SKM-1 treated with dmso at 0.1 percent for 144 hours (cell line): ENCODE measurements around the gene FBXO5.
"Not testable (repeated sequence)": the region's sequence is repeated elsewhere in the genome, so short reads cannot be mapped to it uniquely, and the experiment has no call there.

Experiments used
- DNase-seq: peaks from one replicate; lab custom pipeline; 2025; ENCODE audit not compliant: unreplicated experiment; lab: John Stamatoyannopoulos, UW

FBXO5 gene

DNA sequence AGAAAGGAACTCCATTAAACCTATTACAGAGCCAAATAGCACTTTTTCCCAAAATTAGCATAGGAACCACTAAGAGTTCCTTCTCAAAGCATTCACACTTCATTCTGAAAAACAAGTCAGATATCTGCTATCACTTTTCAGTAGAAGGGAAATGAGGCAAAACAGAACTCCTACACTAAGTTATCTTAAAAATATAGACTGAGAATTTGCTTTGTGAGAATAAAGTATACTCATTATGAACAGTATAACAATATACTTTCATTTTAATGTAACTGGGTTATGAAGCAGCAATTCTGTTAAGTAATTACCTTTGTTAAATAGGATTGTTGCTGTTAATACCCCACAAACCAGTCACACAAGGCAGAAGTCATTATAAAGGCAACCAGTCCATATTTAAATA lies 11.0 kb upstream of the FBXO5 start:
- no peak for DNase-seq

DNA sequence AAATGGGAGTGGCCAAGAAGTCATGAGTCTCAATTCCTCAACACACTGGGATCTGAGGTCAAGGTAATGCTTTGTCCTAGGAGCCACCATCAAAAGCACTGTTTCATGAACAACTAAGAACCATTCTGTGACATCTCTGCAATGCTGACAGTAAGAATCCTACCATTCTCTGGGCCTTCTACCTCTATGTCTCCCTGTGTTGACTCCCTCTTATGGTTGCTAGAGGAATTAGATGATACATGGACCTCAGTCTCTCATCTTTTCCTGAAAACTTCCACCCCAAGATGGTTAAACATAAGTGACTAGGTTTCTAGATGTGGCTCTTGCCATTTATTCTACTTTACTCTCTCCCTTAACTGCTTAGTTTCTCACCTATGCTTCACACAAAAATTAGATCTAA lies 10.6 kb upstream of the FBXO5 start:
- no peak for DNase-seq

DNA sequence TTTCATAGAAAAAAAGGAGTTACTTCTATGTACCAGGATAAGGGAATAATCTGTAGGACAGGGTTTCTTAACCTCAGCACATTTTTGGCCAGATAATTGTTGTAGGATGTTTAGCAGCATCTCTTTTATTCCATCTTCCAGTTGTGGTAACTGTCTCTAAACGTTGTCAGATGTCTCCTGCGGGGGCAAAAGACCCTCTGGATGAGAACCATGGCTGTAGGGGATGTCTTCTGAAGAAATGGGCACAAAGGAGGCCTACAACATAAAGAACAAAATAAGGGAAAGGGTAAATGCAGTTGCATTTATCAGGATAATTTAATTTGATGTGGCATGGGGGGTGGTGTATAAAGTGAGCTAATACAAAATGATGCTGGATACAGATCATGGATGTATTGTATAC lies 4.1 kb upstream of the FBXO5 start:
- no peak for DNase-seq

DNA sequence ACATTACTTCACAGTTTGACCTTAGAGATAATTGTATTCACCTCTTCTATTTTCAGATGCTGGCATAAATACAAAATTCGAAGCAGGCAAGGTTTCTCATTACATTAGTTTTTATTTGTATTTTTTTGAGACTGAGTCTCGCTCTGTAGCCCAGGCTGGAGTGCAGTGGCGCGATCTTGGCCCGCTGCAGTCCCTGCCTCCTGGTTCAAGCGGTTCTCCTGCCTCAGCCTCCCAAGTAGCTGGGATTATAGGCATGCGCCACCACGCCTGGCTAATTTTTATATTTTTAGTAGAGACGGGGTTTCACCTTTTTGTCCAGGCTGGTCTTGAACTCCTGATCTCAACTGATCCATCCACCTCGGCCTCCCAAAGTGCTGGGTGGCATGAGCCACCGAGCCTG lies 2.5 kb upstream of the FBXO5 start:
- DNase-seq = not testable (repeated sequence)

DNA sequence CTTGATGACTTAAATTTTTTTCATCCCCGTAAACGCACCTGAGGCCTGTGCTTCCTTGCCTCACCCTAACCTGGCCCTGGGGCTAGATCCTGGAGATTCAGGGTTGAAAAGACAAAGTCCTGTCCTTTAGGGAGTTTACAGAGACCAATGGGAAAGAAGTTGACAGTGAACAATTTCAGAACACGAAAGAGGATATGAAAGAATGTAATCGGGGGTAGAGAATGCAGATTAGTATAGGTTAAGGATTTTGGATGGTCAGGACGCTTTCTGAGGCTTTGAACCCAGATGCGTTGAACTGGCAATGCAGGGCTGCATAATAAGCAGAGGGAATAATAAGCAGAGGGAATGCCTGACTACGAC lies 1.7 kb upstream of the FBXO5 start:
- DNase-seq = no peak

DNA sequence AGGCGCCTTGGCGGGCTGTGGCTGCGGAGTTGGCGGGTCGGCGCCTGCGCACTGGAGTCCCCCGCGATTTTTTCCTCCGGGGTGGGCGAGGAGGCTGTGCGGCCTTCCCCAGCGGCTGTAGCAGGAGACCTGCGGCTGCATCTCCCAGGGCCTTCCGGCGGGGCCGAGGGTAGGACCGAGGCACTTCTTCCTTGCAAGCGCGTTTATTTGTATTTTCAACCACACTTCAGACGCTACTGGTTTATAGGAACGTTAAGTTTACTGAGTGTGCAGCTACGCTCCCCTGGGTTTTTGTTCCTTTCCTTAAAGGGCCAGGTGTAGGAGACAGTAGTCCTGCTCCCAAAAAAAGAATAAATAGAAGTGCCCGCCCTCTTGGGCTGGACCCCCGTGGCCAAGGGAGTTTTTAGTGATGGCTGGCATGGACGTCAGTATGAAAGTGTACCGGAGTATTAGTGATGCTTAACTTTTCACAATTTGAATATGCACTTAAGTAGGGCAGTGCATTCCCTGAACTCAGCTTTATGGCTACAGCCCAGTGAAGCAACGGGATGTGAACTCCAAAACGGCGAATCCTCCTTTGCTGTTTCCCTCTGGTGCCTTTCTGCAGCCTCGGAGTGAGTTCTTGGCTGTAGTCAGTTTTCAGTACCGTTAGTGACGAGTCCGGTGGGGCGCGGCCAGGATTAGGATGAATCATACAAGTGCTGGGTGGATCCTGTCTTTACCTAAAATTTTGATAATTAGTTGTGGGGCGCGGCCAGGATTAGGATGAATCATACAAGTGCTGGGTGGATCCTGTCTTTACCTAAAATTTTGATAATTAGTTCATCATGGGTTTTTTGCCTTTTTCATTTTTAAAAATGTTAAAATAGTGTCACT lies 1.0 kb upstream of the FBXO5 start:
- peak; percentile 20 for DNase-seq

DNA sequence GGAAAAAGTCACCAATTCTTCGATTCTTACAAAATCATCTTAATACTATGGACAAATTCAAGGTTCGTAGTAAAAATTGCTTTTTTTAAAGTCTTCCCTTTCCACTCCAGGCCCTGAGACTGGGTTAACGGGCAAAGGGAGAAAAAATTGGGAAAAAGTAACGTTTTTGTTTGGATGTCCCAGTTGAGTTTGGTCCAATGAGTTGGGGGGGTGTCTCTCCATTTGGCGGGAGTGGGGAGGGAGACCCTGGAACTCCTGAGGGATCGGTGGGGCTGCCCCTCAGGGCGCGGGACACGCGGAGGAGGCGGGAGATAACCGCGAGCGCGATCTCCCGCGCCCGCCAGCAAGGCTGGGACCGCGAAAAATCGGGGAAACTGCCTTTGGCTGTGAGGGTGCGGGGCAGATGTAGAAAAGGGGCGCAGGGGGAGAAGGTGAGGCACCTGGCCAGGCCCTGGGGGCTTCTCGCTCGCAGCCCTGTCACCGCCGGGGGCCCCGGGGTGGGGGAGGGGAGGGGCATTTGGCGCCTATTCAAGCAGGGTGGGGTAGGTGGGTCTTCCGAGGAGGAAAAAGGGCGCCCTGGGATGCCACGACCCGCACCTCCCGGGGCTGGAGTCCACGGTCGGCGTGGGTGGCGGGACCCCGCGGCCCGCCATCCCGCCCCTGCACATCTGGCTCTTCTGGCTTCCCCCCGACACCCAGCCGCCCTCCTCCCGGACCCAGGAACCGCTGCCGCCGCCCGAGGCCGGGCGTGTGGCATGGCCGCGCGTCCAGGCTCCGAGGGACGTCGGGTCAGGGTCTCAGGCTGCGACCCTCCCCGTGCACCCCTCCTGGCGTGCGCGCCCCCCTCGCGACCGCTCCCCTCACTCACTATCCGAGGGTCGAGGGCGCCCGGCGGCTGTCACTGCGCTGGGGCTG lies 595 bp downstream of the FBXO5 start:
- no peak for DNase-seq

DNA sequence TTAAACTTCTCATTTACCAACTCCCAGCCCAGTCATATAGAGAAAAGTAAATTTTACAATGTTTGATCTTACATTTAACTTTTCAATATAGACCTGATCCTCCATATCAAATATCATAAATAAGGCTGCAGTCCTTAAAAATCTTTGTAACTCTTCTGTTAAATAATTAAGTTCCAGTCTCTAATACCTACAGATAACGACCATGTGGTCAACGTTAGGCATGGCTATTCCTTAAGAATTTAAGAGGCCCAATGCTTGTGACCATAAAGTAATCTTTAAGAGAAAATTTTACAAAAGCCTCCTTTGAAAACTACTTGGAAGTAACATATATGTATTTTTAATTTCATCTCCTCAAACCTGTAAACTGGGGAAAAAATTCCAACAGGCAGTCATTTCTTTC lies 1.6 kb downstream of the FBXO5 start:
- DNase-seq = no peak

DNA sequence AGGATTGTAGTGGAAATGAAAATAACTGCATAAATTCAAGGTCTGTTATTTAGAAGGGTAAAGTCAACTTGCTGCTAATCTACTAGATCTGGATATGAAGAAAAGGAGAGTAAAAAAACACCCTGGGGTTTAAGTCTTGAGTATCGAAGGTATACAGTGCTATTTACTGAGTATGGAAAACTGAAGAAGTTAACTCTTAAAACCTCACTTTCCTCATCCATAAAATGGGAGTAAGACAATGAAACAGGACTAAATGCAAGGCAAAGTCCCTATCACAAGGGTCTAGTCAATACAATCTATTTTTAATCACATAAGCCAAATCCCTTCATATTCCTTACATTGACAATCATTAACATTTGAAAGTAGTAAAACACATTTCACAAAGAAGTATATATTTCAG lies 2.2 kb downstream of the FBXO5 start:
- no peak for DNase-seq

DNA sequence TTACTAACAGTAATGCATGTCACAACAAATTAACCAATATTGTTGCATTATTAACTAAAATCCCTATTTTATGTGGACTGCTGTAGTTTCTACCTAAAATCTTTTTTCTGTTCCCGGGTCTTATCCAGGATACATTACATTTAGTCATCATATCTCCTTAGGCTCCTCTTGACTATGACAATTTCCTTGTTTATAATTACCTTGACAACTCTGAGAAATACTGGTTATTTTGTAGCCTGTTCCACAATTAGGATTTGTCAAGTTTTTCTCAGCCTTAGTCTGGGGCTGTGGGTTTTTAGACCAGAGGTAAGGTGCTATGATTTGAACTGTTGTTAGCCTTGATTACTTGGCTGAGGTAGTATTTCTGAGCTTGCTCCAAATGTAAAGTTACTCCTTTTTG lies 3.7 kb downstream of the FBXO5 start:
- no peak for DNase-seq

DNA sequence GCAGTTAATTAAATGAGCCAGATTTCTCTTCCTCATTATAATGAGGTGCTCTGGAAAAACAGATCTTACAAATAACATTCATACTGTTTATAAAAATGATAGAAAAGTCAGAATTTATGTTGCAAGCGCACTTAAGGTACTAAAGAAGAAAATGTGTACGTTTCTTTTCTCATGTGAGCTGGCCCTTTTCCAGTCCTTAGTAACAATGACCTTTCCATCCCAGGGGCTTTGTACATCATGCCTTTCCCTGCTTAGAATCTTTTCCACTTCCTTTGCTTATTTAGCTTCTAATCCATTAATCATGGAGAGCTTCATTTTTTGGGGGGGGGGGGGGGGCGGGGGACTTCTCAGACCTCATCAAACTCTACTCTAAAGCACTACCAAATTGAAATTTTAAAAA lies 4.8 kb downstream of the FBXO5 start:
- DNase-seq = no peak

DNA sequence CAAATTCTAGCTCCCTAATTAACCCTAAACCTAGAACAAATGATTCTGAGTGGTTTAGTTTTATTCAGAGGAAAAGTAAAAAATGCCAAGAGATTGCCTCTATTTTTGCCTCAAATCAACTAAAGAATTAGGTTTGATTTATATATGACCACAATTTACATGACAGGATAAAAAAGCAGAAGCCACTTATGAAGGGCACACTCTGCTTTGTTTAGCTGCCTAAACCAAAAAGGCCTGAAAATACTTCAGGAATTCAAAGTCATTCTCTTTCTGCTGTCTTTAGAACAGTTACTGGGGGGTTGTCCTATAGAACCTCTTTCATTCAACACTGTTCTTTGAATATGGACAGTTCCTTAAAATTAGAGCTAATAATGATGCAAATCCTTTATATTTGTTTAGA lies 5.3 kb downstream of the FBXO5 start:
- DNase-seq = no peak

DNA sequence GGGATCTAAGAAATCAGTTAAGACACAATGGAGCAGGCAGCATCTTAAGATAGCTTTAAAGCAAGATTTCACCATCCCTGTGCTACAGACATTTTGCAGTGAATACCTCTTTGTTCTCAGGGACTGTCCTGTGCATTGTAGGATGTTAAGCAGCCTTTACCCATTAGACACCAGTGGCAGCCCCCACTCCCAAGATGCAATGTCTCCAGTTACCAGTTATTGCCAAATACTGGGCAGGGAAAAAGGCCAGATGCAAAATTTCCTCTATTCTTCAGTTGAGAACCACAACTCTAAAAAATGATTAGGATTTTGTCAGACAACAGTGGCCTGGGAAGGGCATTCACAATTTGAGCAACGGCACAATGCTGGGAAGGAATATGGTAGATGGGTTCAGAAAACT lies 6.1 kb downstream of the FBXO5 start:
- no peak for DNase-seq

DNA sequence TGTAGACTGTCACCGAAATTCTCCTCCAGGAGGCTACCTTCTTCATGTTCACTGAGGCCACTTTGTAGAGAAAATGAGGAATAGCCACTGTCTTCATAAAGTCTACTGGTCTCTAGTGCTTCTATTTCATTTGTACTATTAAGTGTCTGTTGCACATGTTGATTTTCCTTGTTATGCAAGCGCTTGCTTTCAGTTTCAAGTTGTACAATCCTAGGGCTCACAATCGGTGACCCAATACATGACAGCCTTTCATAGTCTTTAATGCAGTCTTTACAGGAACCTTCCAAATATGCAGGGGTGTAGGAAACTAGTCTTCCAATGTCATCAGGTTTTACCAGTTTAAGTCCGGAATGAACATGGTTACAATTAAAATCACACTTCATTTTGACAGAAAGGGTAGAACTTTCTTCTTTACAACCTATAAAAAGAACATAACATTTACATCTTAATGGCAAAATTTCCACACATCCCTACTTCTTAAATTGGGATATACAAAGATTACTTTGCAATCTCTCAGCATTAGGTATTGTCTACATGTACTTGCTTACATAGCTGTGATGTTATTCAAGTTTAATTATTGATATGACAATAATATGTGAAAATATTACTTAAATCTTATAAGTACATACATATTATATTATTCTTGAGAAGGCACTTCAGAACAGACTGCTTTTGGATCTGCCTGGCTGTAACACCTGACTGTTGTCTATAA lies 7.5 kb downstream of the FBXO5 start:
- DNase-seq = no peak

DNA sequence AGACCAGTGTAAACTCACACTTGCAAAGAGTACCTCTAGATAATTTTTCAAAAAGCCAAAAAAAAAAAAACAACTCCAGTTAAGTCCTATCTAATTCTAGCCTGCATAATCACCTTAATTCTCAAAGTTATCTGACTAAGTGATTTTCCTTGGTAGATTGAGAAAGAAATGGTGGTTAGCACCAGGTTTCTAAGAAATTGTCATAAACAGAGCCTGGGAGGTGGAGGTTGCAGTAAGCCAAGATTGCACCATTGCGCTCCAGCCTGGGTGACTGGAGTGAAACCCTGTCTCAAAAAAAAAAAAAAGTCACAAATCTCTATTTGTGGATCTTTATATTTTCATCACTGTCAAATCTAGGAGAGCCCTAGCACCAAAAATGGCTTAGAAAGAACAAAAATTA lies 8.9 kb downstream of the FBXO5 start:
- no peak for DNase-seq

DNA sequence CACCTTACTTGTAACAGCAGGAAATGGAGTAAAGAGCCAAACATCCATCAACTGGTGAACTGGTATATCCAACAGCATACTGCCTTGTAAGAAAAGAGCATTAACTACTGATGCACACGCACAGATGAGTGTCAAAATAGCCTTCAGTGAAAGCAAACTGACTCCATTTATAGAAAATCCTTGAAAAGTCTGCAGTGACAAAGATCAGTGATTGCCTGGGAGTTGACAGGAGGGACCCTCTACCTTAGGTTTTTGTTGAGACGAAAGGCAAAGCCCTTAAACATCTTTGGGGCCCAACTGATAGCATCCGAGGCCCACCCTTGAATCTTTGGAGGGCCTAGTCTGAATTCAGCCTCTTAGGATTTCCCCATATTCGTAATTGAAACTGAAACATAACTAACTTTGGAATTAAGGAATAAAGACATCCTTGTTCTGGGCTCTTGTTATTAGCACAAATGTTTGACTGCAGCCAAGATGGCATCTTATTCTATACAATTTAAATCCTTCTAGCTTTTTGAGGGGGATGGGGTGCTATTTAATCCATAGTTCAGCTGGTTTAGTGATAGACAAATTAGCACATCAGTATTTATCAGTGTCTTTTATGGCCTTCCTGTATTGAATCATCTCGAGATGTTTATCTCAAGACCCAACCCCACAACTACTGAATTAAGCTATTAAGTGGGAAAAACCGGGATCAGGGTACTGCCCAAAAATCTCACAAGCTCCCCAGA lies 13.0 kb downstream of the FBXO5 start:
- DNase-seq = no peak

DNA sequence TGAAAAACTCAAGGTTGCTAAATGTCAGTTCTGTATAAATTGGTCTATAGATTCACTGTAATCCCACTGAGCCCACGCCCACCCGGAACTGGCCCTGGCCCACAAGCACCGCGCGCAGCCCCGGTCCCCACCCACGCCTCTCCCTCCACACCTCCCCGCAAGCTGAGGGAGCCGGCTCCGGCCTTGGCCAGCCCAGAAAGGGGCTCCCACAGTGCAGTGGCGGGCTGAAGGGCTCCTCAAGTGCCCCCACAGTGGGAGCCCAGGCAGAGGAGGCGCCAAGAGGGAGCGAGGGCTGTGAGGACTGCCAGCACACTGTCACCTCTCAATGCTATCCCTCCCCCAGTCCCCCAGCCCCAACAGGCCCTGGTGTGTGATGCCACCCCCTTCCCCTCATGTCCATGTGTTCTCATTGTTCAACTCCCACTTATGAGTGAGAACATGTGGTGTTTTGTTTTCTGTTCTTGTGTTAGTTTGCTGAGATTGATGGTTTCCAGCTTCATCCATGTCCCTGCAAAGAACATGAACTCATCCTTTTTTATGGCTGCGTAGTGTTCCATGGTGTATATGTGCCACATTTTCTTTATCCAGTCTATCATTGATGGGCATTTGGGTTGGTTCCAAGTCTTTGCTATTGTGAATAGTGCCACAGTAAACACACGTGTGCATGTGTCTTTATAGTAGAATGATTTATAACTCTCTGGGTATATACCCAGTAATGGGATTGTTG lies 16.5 kb downstream of the FBXO5 start:
- not testable (repeated sequence) for DNase-seq

DNA sequence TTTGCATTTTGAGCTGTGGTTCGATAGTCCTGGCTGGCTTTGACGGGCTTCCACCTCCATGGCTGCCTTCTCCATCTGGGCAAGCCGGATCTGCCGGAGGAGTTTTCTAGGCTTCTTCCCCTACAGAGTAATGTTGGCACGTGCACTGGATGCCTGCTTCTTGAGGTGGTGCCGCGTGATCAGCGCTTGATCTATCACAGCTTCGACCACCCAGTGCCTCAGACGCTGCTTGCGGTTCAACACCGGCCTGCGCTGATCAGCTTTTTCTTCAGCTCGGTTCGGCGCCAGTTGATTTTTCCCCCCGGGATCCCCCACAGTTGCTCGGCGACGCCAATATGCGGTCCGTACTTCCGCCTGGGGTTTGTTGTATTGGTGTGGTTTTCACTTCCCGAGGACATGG lies 23.5 kb downstream of the FBXO5 start:
- DNase-seq = no peak

DNA sequence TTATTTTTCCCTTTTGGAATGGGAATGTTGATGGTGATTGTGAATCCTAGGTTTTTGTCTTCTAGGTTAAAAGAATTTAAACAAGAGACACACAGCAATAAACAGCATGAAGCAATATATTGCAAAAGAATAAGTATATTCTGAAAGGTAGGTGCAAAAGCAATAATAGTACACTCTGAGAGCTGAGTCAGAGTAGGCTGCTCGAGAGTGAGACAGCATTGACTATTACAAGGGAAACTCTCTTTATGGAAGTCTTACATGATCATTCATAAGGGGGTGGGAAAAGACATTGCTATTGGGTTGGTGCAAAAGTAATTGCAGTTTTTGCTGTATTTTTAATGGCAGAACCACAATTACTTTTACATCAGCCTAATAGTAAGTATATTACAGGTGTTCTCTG lies 25.0 kb downstream of the FBXO5 start:
- DNase-seq = no peak

DNA sequence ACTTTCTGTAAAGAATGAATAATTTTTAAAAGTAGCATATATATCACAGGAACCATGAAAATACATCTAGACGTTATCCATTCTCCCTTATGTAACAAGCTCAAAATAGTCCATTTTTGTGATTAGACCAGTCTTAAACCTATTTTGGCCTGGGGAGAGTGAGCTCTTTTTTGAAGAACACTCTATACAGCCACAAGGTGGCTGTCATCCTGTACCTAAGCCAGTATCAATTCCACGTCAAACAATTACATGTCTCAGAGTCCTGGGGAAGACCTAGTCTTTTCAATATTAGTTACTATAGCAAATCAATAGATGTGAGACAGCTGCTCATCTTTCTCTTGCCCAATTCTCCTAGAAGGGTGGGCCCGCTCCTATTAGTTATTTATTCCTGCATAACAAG lies 28.4 kb downstream of the FBXO5 start:
- DNase-seq = no peak
